ENCODE measurements around the gene MED10.
A peak's percentile ranks its signal among the peaks of the same experiment; 100 is the strongest.

Gene MED10

DNA sequence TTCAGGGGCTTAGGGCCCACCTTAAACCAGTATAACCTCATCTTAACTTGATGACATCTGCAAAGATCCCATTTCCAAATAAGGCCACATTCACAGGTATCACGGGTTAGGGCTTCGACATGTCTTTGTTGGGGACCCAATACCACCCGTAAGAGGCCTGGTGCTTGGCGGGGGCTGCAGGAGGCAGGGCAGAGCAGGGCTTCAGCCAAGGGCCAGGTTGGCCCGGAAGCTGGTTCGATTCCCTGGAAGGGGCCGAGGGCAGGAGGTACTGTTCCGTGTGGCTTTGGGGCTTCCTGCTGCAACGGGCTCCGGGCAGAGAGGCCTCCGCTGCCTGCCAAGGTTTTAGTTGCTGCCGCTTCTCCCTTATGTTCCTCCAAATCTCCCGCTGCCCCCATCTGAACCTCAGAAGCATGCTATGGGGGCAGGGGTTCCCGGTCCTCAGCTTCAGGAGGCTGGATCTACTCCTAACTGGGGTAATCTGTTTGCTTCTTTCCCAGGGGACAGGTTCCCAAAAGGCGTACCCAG is 29.8 kb downstream of the MED10 start:
- DNase-seq, result no peak

DNA sequence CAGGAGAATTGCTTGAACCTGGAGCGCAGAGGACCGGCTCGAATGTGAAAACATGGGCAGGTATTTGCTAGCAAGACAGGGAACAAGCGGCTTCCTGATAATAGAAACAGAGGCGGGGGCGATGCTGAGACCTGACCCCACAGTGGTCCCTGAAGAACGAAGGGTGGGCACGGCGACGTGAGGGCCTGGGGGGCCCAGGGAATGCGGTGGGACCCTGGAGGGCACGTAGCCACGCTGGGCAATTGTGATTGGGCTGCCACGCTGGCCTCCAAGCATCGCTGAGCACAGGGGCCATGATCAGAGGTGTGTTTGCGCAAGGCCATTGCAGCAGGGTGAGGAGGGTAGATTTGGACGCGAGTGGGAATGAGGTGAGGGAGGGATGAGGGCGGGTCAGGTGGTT is 30.7 kb downstream of the MED10 start:
- DNase-seq, result no peak

DNA sequence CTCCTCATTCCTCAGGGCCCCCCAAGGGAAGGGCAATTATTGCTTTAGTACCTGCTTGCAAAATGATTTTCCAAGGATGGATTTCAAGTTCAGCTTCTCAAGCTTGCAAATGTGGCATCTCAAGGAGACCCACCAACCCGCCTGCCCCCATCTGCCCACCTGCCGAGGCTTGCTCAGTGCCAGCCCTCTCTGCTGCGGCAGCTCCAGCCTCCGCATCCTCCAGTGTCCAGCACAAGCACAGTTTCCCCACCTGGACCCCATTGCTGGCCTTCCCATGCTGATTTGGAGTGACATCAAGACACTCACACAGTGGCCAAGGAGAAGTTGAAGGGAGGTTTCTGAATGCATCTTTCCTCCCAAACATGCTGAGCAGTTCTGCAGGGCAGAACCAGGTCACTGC is 31.2 kb downstream of the MED10 start:
- DNase-seq, result no peak

DNA sequence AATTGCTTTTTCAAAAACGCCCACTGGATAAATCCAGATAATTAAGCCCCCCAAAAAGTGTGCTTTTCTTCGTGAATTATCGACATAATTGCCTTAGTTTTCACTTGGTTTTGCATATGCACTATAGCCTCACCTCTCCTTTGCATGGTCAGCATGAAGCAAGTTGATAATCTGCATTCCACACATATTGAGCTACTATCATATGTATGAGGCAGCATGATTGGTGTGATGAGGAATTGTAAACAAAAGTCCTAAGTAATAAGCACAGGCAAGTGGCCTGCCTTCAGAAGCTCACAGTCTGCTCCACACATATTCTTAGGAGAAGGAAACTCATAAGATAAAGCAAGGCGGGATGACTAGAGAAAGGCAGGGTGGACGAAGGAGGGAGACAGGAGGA is 33.8 kb downstream of the MED10 start:
- no peak for DNase-seq

DNA sequence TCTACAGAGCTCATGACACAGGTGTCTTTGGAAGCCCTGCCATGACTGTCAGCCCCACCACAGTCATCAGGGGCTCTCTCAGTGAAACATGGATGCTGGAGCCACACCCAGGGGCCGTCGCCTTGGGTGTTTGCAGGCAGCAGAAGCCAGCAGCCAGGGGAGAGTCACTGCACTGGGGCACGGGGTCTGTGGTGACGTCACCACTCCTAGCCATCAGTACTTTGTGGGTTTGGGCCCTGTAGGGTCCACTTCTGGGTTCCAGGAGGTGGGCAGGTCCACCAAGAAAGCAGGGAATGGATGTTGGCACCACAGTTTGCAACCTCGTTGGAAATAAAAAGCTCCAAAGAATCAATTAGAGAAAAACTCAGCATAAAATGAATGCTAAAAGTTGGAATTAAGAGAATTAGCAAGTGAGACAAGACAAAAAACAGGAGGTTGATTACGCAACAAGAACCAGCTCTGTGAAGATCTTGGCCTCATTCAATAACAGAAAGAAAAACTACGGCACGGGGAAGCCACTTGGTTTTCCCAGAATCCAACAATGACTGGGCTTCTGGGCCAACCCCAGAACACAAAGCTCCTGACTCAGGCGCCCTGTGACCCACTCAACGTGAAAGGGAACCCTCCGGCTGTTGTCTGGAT is 34.3 kb downstream of the MED10 start:
- DNase-seq, result no peak

DNA sequence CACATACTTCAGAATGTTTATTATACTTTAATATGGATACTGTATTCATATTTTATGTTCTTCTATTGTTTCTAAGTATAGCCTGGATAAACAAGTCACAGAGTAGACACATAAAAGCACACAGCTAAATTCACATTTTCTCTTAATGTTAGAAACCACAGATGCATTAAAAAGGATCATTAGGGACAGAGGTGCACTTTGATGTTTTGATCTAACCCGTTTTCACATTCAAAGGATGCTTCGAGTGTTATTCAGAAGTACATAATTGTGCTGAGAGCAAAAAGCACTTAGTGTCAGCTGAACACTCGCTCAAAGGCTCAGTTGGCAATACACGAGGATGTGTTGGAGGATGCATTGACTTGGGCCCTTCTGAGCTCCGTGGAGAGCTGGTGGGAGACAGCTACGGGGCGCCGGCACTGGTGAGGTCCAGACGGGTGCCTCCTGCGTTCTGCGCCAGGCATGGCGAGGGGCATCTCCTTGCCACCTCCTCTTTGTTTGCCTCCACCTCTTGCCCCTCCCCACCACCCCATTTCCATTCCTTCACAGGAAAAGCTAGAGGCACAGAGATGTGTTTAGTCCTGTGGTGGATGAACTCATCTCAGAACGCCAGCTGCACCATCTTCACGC is 35.5 kb downstream of the MED10 start:
- DNase-seq, result no peak

DNA sequence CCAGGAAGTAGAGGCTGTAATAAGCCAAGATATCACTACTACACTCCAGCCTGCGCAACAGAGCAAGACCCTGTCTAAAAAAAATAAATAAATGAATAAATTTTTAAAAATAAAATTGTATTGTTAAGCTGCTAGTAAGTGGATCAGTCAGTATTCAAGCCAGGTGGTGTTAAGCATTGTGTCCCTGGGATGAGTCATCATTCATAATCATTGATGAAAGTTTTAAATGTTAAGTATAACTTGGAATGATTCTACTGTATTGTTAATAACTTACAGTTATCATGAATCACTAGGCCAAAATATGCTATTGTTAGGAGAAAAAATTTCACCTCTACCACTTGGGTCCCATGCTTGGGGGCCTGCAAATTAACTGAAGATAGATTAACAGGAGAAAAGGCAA is 38.2 kb downstream of the MED10 start:
- DNase-seq, result no peak

DNA sequence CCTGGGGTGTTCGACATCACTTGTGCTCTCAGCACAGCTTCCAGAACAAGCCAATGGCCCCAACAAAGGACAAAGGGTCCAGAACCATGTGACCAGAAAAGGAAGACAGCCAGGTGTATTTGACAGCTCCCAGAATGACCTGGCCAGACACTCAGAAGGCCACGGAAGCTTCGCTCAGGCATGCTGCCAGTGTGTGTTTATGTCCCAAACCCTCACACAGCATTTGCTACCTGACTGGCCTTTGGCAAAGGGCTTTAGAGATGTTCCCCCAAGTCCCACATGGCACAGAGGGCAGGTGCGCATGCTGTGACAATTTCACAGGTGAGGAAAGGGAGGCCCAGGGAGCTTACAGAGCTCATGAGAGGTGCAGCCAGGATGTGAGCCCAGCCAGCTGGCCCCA is 39.5 kb downstream of the MED10 start:
- DNase-seq, result no peak

DNA sequence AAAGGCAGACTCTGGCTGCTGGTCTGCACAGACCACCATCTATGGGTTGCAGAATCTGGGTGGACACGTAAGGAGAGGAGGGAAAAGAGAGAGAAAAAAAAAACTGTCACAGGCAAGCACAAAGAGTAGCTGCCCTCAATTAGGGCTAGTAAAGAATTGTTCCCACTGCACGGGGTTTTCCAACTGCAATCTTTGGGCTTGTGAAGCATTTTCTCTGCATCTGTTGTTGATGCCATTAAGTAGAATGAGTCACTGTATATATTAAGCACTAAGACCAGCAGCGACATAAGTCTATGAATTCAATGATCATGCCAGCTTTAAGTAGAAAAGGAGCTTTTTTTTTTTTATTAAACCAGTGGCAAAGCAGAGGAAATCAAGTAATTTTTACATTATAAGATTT is 40.2 kb downstream of the MED10 start:
- no peak for DNase-seq

DNA sequence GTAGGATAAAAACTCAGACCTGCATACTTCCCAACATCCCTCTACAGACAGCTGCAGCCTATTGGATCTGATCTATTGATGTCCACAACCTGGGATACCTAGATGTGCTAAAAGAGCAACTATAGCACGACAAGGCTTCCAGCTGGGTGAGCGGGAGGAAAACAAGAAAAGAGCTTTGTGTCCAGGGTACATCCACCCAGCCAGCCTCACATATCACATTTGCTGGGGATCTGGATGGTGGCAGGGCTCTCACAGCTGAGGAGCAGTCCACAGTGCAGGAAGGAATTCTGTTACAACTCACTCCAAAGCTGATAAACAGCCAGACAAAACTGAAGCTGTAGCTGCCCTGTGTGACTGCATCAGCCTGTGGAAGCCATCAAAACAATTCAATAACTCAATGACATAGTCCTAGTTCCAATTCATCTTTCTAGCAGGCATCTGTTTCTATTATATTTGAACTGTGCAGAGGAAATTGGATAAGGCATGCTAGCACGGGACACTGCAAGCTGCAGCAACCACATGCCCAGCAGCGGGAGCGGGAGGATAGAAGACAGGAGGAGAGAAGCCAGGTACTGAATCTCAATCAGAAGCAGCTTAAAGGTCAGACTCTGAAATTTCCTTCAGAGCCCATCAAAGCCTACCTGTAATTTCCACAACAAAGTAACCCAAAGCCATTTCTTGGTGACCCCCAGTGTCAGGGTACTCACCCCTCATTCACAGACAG is 45.0 kb downstream of the MED10 start:
- no peak for DNase-seq

DNA sequence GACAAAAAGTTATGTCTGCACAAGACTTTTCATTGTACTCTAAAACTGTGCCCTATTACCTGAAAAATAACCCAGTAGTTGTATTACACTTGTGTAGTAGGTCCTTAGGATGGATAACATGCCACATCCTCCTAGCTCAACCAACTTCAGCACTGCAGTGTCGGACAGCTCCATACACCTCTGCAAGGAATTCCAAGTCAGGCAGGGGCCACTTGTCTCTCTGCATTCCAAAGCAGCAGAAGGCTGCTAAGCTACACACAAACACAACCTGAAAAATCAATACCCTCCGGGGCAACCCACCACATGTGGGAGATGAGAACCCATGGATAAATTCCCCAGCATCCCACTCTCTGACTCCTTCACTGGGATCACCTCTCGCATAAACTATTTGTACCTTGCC is 50.2 kb downstream of the MED10 start:
- peak; percentile 8 for DNase-seq

DNA sequence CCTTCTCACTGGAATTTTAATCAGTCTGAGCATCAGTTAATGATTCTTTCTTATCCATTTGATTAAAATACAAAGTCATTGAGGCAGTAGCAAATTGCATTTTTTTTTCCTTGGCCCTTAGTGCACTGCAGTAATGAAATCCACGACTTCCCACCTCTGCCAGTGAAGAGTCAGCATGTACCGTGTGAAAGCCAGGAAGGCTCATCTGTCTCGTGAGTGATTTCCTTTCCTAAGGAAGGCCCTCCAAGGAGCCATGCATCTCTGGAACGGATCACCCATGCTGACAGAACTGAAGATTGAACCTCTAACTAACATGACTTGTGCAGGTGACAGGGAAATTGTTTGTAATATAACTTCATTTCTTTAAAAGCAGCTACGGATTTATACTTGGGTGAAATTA is 51.6 kb downstream of the MED10 start:
- no peak for DNase-seq

DNA sequence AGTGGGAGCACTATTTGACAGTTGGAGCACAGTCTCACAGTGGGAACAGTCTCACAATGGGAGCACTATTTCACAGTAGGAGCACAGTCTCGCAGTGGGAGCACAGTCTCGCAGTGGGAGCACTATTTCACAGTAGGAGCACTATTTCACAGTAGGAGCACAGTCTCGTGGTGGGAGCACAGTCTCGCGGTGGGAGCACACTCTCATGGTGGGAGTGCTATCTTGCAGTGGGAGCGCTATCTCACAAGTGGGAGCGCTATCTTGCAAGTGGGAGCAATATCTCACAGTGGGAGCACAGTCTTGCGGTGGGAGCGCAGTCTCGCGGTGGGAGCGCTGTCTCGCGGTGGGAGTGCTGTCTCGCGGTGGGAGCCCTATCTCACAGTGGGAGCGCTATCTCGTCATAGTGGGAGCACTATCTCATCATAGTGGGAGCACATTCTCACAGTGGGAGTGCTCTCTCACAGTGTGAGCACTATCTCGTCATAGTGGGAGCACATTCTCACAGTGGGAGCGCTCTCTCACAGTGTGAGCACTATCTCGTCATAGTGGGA is 56.1 kb downstream of the MED10 start:
- DNase-seq, result no peak
